ENCODE data around the gene SARNP. TPM values are rescaled to one million over a fixed set of nuclear protein-coding genes. Genes with fewer than 3 reads are reported as not detected.

The SARNP gene
- total RNA-seq, 1 donor from 2014 or later: 67.9 TPM

DNA sequence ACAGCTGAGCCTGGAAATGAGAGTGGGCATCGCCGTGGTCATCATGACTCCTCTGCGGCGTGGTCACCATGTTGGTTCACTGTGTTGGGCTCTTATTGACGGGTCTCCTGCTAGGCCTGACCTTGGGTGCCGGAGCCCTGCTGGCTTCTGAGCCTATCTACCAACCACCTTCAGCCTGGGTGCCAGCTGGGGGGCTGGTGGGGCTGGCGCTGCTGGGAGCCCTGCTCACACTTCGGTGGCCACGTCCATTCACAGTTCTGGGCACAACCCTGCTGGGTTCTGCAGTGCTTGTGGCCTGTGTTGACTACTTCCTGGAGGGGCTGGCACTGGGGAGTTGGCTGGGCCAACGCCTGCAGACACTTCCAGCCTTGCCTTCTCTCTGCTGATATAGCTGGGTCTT is 15.5 kb upstream of the SARNP start:
- Mint-ChIP-seq H3K36me3 (peaks cover 4% of the 10 kb centered on the region), H3K4me1 (peaks cover 22% of the 10 kb centered on the region), H3K27ac (no peak overlapping the region), H3K4me3 (no peak overlapping the region), H3K27me3 (ENCODE audit: low read depth) (no peaks in the 10 kb centered on the region), H3K9me3 (no peaks in the 10 kb centered on the region)
- no peak for DNase-seq (ENCODE audit: low spot score in 2 of 2, unreplicated experiment in 2 of 2)
- no peak for TF ChIP-seq CTCF (IDR thresholded peaks at IDR 0.05; ENCODE audit: unreplicated experiment)

GRCh38 chr12:55831447-55831815 is 13.9 kb upstream of the SARNP start:
- H3K36me3 Mint-ChIP-seq: peaks cover 4% of the 10 kb centered on the region
- DNase-seq (ENCODE audit: low spot score in 2 of 2, unreplicated experiment in 2 of 2): no peak
- no peaks in the 10 kb centered on the region for H3K27me3 Mint-ChIP-seq (ENCODE audit: low read depth)
- no peak for TF ChIP-seq CTCF (IDR thresholded peaks at IDR 0.05; ENCODE audit: unreplicated experiment)
- peaks cover 32% of the 10 kb centered on the region for H3K4me1 Mint-ChIP-seq
- peak overlapping the region; percentile 97 for H3K4me3 Mint-ChIP-seq
- H3K9me3 Mint-ChIP-seq: no peaks in the 10 kb centered on the region
- H3K27ac Mint-ChIP-seq: peak overlapping the region; percentile 98

- peak overlapping the region; percentile 97 for H3K4me3 Mint-ChIP-seq
- peak; percentile 60 to 74 for DNase-seq (ENCODE audit: low spot score in 2 of 2, unreplicated experiment in 2 of 2)
- H3K36me3 Mint-ChIP-seq: peaks cover 4% of the 10 kb centered on the region
- H3K4me1 Mint-ChIP-seq: peaks cover 37% of the 10 kb centered on the region
- TF ChIP-seq CTCF (IDR thresholded peaks at IDR 0.05; ENCODE audit: unreplicated experiment): no peak
- H3K27ac Mint-ChIP-seq: peak overlapping the region; percentile 98
- H3K9me3 Mint-ChIP-seq: no peaks in the 10 kb centered on the region
- no peaks in the 10 kb centered on the region for H3K27me3 Mint-ChIP-seq (ENCODE audit: low read depth)
Observed at GRCh38 chr12:55830601-55831446, 13.3 kb upstream of the SARNP start.

DNA sequence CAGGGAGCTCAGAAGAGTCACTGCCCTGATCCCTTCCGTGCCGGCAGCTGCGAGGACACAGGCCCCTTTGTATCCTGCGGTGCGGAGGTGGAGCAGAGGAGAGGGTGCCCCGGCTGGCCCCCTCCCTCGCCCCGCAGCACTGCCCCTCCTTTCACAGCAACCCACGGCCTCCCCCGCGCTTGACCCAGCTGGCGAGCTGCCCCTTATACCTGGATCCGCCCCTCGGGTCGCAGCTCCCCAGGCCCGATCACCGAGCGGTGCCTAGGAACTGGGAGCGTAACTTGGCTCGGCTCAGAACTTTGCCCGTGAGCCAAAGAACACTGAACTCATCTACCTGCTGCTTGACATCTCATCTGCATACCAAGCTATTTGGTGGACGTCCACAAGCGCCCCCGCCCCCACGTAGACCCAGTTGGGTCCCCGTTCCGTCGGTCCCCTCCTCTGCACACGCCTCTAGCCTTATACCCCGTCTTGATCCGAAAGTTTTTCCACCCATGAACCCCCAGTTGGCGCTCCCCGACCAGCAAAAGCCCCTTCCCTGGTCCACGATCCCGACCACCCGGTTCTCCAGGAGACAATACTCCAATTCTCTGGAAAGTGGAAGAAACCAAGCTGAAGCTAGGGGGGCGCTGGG is 12.6 kb upstream of the SARNP start:
- Mint-ChIP-seq H3K27ac (peak overlapping the region; percentile 98), H3K4me1 (peaks cover 39% of the 10 kb centered on the region), H3K4me3 (peak overlapping the region; percentile 97), H3K36me3 (peaks cover 4% of the 10 kb centered on the region), H3K27me3 (ENCODE audit: low read depth) (no peaks in the 10 kb centered on the region), H3K9me3 (no peaks in the 10 kb centered on the region)
- peak in 1 of 2 experiments; percentile 61 for DNase-seq (ENCODE audit: low spot score in 2 of 2, unreplicated experiment in 2 of 2)
- no peak for TF ChIP-seq CTCF (IDR thresholded peaks at IDR 0.05; ENCODE audit: unreplicated experiment)

- Mint-ChIP-seq H3K4me3 (peak overlapping the region; percentile 97), H3K9me3 (no peaks in the 10 kb centered on the region), H3K36me3 (peaks cover 1% of the 10 kb centered on the region), H3K27me3 (ENCODE audit: low read depth) (no peaks in the 10 kb centered on the region), H3K27ac (peak overlapping the region; percentile 90), H3K4me1 (peaks cover 39% of the 10 kb centered on the region)
- DNase-seq (ENCODE audit: low spot score in 2 of 2, unreplicated experiment in 2 of 2): no peak
- no peak for TF ChIP-seq CTCF (IDR thresholded peaks at IDR 0.05; ENCODE audit: unreplicated experiment)
Observed at GRCh38 chr12:55828357-55828756, 10.8 kb upstream of the SARNP start.
